Muscle of arm (tissue), 12 donors: ENCODE measurements around the gene MPLKIP. TPM values are rescaled to one million over a fixed set of nuclear protein-coding genes. Genes with fewer than 3 reads are reported as not detected.
"Not testable (repeated sequence)": the region's sequence is repeated elsewhere in the genome, so short reads cannot be mapped to it uniquely, and the experiment has no call there.

Experiments
- DNase-seq: peaks from one replicate; pipeline ENCODE4 v3.0.0-alpha.2; 2013
- polyA plus RNA-seq, 12 donors: library from polyadenylated mRNA; unstranded; fragments of 120-200 nt; gene quantifications; one replicate each; pipeline ENCODE4 v1.2.1, GENCODE V29; 2013; ENCODE audit not compliant: insufficient read length in 12 of 12

The MPLKIP gene
- polyA plus RNA-seq, 12 donors, result 19.4 to 51.5 (median 22.2) TPM; not detected in 1

- no peak for DNase-seq
Observed at GRCh38 chr7:40138973-40139372, 4.6 kb upstream of the MPLKIP start.

GRCh38 chr7:40137563-40137962, 3.1 kb upstream of the MPLKIP start:
- no peak for DNase-seq

GRCh38 chr7:40135317-40135610, 842 bp upstream of the MPLKIP start:
- no peak for DNase-seq

GRCh38 chr7:40133561-40134427, 628 bp downstream of the MPLKIP start:
- DNase-seq, result no peak

- DNase-seq, result no peak
Observed at GRCh38 chr7:40122940-40123254, 11.5 kb downstream of the MPLKIP start.

GRCh38 chr7:40122100-40122939, 12.1 kb downstream of the MPLKIP start:
- DNase-seq, result not testable (repeated sequence)

- DNase-seq, result no peak
Observed at GRCh38 chr7:40120020-40120419, 14.4 kb downstream of the MPLKIP start.

- not testable (repeated sequence) for DNase-seq
Observed at GRCh38 chr7:40118201-40118600, 16.2 kb downstream of the MPLKIP start.

- DNase-seq, result not testable (repeated sequence)
Observed at GRCh38 chr7:40117199-40117598, 17.2 kb downstream of the MPLKIP start.

- no peak for DNase-seq
Observed at GRCh38 chr7:40115936-40116335, 18.5 kb downstream of the MPLKIP start.

- no peak for DNase-seq
Observed at GRCh38 chr7:40105879-40106473, 28.4 kb downstream of the MPLKIP start.

GRCh38 chr7:40102897-40103296, 31.5 kb downstream of the MPLKIP start:
- DNase-seq, result no peak

GRCh38 chr7:40101201-40101600, 33.2 kb downstream of the MPLKIP start:
- DNase-seq, result no peak

GRCh38 chr7:40099837-40100236, 34.6 kb downstream of the MPLKIP start:
- DNase-seq, result no peak

- no peak for DNase-seq
Observed at GRCh38 chr7:40098810-40099209, 35.6 kb downstream of the MPLKIP start.

- DNase-seq, result no peak
Observed at GRCh38 chr7:40097728-40098127, 36.7 kb downstream of the MPLKIP start.

GRCh38 chr7:40095695-40096327, 38.6 kb downstream of the MPLKIP start:
- no peak for DNase-seq

GRCh38 chr7:40095230-40095629, 39.2 kb downstream of the MPLKIP start:
- no peak for DNase-seq

GRCh38 chr7:40093631-40094350, 40.6 kb downstream of the MPLKIP start:
- no peak for DNase-seq

GRCh38 chr7:40092182-40092581, 42.2 kb downstream of the MPLKIP start:
- DNase-seq, result no peak

GRCh38 chr7:40077849-40078248, 56.6 kb downstream of the MPLKIP start:
- DNase-seq, result no peak
